Transverse colon (tissue), 4 donors: Measurements from ENCODE around the gene BDKRB1. TPM values are rescaled to one million over a fixed set of nuclear protein-coding genes. Genes with fewer than 3 reads are reported as not detected.

Source experiments
- DNase-seq: peaks from one replicate; pipeline ENCODE4 v3.0.0-alpha.2; 2019
- H3K27ac ChIP-seq, 4 donors: fragments of 200-600 bp; sonication (generic); 2 replicates each; pipeline ENCODE4 v1.5.1; 2016 to 2018; ENCODE audit warnings: inconsistent platforms in 4 of 4
- H3K27me3 ChIP-seq: fragments of 200-600 bp; sonication (generic); 2 replicates; pipeline ENCODE4 v1.5.1; 2017; ENCODE audit warnings: inconsistent platforms
- H3K36me3 ChIP-seq, 4 donors: fragments of 200-600 bp; sonication (generic); 2 replicates each; pipeline ENCODE4 v1.5.1; 2017 to 2019; ENCODE audit warnings: inconsistent platforms in 4 of 4
- H3K4me1 ChIP-seq, 4 donors: fragments of 200-600 bp; sonication (generic); 2 replicates each; pipeline ENCODE4 v1.5.1; 2017 to 2020; ENCODE audit warnings: inconsistent platforms in 4 of 4
- H3K4me3 ChIP-seq, 4 donors: fragments of 200-600 bp; sonication (generic); 1 replicate in 1 of 4; 2 replicates in 3 of 4; pipeline versions ENCODE4 v1.5.1 to v1.6.1; 2017 to 2019; ENCODE audit warnings: inconsistent platforms in 4 of 4
- H3K9me3 ChIP-seq, 2 donors: fragments of 200-600 bp; sonication (generic); 2 replicates each; pipeline ENCODE4 v1.5.1; 2017 to 2019; ENCODE audit warnings: inconsistent platforms in 2 of 2
- EP300 ChIP-seq: sonication (generic); formaldehyde crosslinking; IDR thresholded peaks from one replicate; pipeline ENCODE4 v1.6.1; 2017; ENCODE audit warnings: antibody characterized with exemption, low read depth
- POLR2A ChIP-seq: fragments of 450-650 bp; IDR thresholded peaks from one replicate; pipeline ENCODE4 v1.6.1; 2016; ENCODE audit warnings: antibody characterized with exemption, mild to moderate bottlenecking, moderate library complexity
- POLR2AphosphoS5 ChIP-seq, 3 donors: sonication (generic); formaldehyde crosslinking; IDR thresholded peaks; one replicate each; pipeline ENCODE4 v1.6.1; 2016; ENCODE audit warnings: antibody characterized with exemption in 3 of 3
- WGBS, 2 donors: methylation state at CpG; one replicate each; pipeline ENCODE4 v1.1.5; 2018; ENCODE audit warnings: low coverage in 1 of 2; 5-methylcytosine and 5-hydroxymethylcytosine counted together
- in situ Hi-C, 4 donors: fragments of 200-750 bp; cut with MboI; loops; one replicate each; pipeline versions ENCODE4 v1.15.0 to v1.15.1; 2017; ENCODE audit warnings: low sequenced_read_pairs in 3 of 4, low pct_ligation_motif_present in 1 of 4, low pct_unique_long_range_greater_than_20kb in 1 of 4
- intact Hi-C: fragments of 100-400 bp; cut with DNase I; formaldehyde crosslinking; loops from one replicate; pipeline ENCODE4 v1.15.1; 2023; ENCODE audit warnings: low total_unique reads
- small RNA-seq, 4 donors: library from RNA; depleted of rRNA; stranded (forward); fragments of <200 nt; gene quantifications; one replicate each; pipeline ENCODE3, GENCODE V24; 2016
- total RNA-seq, 4 donors: library from RNA; depleted of rRNA; stranded (reverse); fragments of >200 nt; gene quantifications; one replicate each; pipeline ENCODE4 v1.1.0, GENCODE V29; 2016
- TF ChIP-seq, protein P1 (sequence below), 5 experiments: fragments of 200-600 bp in 3 of 5; fragments of 450-650 bp in 2 of 5; sonication (generic) in 3 of 5; IDR thresholded peaks; 1 replicate in 2 of 5; 2 replicates in 3 of 5; pipeline ENCODE4 v1.5.1; 2016 to 2017; ENCODE audit warnings: antibody characterized with exemption in 5 of 5, inconsistent platforms in 3 of 5, mild to moderate bottlenecking in 2 of 5, moderate library complexity in 1 of 5

BDKRB1 gene
- total RNA-seq, 4 donors from 2014 or later = 1.1 to 4.4 (median 2.3) TPM

GRCh38 chr14:96309133-96309895 lies 53.3 kb downstream of the BDKRB1 start:
- 70 to 75% methylated on average over 8 of the region's 8 CpGs for WGBS, 2 donors
- peak overlapping the region in 1 of 4 donors; percentile 9 for H3K4me3 ChIP-seq
- intact Hi-C loops = no loop called here
- peaks cover 0 to 38% (median 15%) of the 10 kb centered on the region in 4 donors for H3K36me3 ChIP-seq
- peak; percentile 33 for DNase-seq
- H3K9me3 ChIP-seq = no peaks in the 10 kb centered on the region
- TF ChIP-seq, protein P1, sequence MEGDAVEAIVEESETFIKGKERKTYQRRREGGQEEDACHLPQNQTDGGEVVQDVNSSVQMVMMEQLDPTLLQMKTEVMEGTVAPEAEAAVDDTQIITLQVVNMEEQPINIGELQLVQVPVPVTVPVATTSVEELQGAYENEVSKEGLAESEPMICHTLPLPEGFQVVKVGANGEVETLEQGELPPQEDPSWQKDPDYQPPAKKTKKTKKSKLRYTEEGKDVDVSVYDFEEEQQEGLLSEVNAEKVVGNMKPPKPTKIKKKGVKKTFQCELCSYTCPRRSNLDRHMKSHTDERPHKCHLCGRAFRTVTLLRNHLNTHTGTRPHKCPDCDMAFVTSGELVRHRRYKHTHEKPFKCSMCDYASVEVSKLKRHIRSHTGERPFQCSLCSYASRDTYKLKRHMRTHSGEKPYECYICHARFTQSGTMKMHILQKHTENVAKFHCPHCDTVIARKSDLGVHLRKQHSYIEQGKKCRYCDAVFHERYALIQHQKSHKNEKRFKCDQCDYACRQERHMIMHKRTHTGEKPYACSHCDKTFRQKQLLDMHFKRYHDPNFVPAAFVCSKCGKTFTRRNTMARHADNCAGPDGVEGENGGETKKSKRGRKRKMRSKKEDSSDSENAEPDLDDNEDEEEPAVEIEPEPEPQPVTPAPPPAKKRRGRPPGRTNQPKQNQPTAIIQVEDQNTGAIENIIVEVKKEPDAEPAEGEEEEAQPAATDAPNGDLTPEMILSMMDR (IDR thresholded peaks at IDR 0.05) = no peak
- TF ChIP-seq POLR2A (no peak), POLR2AphosphoS5 (IDR thresholded peaks at IDR 0.05) (peak in 1 of 3 donors; percentile 11), EP300 (no peak)
- H3K4me1 ChIP-seq = peaks cover 0 to 32% (median 9%) of the 10 kb centered on the region in 4 donors
- H3K27ac ChIP-seq = peak overlapping the region; percentile 21 to 72 (median 68)
- no peaks in the 10 kb centered on the region for H3K27me3 ChIP-seq
- in situ Hi-C loops = no loop called here

- DNase-seq = no peak
- H3K9me3 ChIP-seq = no peaks in the 10 kb centered on the region
- peak overlapping the region; percentile 21 to 72 (median 68) for H3K27ac ChIP-seq
- 55 to 59% methylated on average over 5 of the region's 5 CpGs for WGBS, 2 donors
- H3K4me1 ChIP-seq = peaks cover 0 to 32% (median 9%) of the 10 kb centered on the region in 4 donors
- in situ Hi-C loops (no loop called here), intact Hi-C loops (no loop called here)
- H3K36me3 ChIP-seq = peaks cover 0 to 40% (median 15%) of the 10 kb centered on the region in 4 donors
- TF ChIP-seq EP300 = no peak
- no peak for TF ChIP-seq POLR2A
- TF ChIP-seq, protein P1 (IDR thresholded peaks at IDR 0.05) = no peak
- no peak for TF ChIP-seq POLR2AphosphoS5 (IDR thresholded peaks at IDR 0.05)
- no peak overlapping the region for H3K4me3 ChIP-seq
- no peaks in the 10 kb centered on the region for H3K27me3 ChIP-seq
Observed at GRCh38 chr14:96309896-96310330, 53.9 kb downstream of the BDKRB1 start.

- no peak for DNase-seq
- intact Hi-C loops (no loop called here), in situ Hi-C loops (no loop called here)
- Histone ChIP-seq H3K27ac (peak overlapping the region in 3 of 4 donors; percentile 17 to 72 (median 69)), H3K4me3 (no peak overlapping the region), H3K4me1 (peaks cover 0 to 32% (median 9%) of the 10 kb centered on the region in 4 donors), H3K27me3 (no peaks in the 10 kb centered on the region), H3K9me3 (no peaks in the 10 kb centered on the region), H3K36me3 (peaks cover 0 to 44% (median 18%) of the 10 kb centered on the region in 4 donors)
- WGBS, 2 donors = 84 to 86% methylated on average over 5 to 6 of the region's 6 CpGs
- TF ChIP-seq POLR2A (no peak), EP300 (no peak), POLR2AphosphoS5 (IDR thresholded peaks at IDR 0.05) (no peak)
- TF ChIP-seq, protein P1 (IDR thresholded peaks at IDR 0.05) = no peak
Observed at GRCh38 chr14:96310906-96311305, 54.9 kb downstream of the BDKRB1 start.

Small RNAs within 50 kb of the gene (small RNA-seq; reads per million reads assigned to genes)
- 0 reads per million in 4 donors for gene CKS1BP1

Other genes with a start within 250 kb of the BDKRB1 start
- gene C14orf132, start 216.8 kb upstream of the BDKRB1 start, total RNA-seq = 1 to 10 TPM; 3.5 to 6.4 (median 5.0) TPM
- 10 to 100 TPM in 3 of 4 donors, 1 to 10 TPM in 1; 2.6 to 19.8 (median 17.4) TPM for gene BDKRB2, start 51.4 kb upstream of the BDKRB1 start, total RNA-seq
- gene ATG2B, start 107.1 kb downstream of the BDKRB1 start, total RNA-seq = 10 to 100 TPM; 30.7 to 47.5 (median 42.7) TPM
- gene GSKIP, start 107.3 kb downstream of the BDKRB1 start, total RNA-seq = 100 to 1,000 TPM in 1 of 4 donors, 10 to 100 TPM in 3; 41.0 to 151 (median 64.9) TPM
- 1 to 10 TPM in 3 of 4 donors, under 1 TPM in 1; 0.40 to 5.6 (median 3.0) TPM for gene AK7, start 135.9 kb downstream of the BDKRB1 start, total RNA-seq
- gene PAPOLA, start 246.2 kb downstream of the BDKRB1 start, total RNA-seq = 100 to 1,000 TPM; 166 to 231 (median 193) TPM